Measurements from ENCODE around the gene GAB2.

DNA sequence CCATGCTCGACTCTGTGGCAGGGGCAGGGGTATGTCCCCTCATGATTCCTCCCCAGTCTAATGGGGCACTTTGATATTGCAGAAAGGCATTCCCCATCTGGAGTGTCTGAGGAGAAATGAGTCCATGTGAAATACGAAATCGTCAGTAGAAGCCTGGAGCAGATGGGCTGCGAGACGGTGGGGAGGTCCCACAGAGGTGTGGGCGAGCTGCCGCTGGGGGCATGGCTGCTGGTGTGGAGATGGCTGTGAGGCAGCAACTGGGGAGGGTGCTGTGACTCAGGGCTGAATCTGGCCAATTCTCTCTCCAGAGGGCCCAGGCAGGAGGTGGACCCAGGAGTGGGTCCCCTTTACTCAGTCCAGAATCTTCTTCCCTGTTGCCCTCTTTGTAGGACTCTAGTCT lies 240.4 kb downstream of the GAB2 start:
- TF ChIP-seq ZBTB17 (tag by site-specific recombination; IDR thresholded peaks at IDR 0.05) (no peak), ZSCAN16 (tag by site-specific recombination; IDR thresholded peaks at IDR 0.05) (no peak), ZNF600 (tag by site-specific recombination; IDR thresholded peaks at IDR 0.05) (no peak)
